Measurements from ENCODE around the gene MGAT1.
"Not testable (repeated sequence)": the region's sequence is repeated elsewhere in the genome, so short reads cannot be mapped to it uniquely, and the experiment has no call there.

MGAT1 gene

DNA sequence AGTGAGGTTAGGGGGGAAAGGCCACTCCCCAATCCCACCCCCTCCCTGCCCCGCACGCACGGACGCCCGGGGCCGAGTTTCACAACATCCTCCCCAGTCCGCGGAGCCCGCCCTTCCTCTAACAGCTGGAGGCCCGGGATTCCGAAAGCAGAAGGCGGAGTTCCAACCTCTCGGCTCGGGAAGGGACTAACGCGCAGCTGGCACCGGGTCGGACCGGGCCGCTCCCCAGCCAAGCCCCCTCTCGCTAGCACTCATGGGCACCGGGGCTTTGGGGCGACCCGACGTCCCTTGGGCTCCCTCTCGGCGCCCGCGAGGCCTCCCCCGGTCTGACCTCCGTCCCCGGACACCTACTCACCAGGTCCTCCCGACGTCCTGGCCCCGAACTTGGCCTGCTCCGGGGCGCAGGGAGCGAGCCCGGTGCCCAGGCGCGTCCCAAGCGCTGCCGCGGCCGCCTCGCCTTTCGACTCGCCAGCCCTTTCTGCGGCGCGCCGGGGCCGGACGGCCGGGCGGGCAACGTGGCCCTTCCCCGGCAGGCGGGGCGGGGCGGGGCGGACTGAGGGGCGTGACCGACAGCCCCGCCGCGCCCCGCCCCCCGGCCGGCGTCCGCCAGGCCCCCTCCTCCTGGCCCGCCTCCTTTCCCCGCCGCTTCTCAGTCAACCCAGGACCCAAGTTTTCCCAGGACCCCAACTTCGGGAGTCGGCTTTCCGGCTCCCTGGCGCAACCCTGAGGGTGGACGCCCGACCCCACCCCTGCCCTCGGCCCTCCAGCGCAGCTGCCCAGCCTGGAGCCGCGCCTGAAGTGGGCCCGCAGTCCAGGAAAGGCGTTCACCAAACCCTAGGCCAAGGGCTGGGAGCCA lies at the start of gene MGAT1:
Gene MGAT1 (minus strand): TSS at position 482 of the 856 bp plus-strand sequence. CDS start 9,835 bp downstream, outside the sequence.
- DNase-seq = peak; percentile 72

- DNase-seq = no peak
Observed at GRCh38 chr5:180850434-180851078, 48.0 kb upstream of the MGAT1 start.

DNA sequence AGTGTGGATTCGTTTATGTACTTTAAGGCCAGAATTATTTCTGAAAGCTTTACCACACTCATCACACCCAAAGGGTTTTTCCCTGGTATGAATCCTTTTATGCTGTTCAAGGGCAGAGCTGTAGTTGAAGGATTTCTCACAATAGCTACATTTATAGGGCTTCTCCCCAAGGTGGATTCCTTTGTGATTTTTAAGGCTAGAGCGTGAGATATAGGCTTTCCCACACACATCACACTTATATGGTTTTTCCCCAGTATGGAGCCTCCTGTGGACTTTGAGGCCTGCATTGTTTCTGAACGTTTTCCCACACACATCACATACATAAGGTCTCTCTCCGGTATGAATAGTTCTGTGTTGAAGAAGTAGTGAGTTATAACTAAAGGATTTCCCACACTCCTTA lies 47.2 kb upstream of the MGAT1 start:
- no peak for DNase-seq

GRCh38 chr5:180848878-180849277 lies 46.3 kb upstream of the MGAT1 start:
- DNase-seq = no peak

DNA sequence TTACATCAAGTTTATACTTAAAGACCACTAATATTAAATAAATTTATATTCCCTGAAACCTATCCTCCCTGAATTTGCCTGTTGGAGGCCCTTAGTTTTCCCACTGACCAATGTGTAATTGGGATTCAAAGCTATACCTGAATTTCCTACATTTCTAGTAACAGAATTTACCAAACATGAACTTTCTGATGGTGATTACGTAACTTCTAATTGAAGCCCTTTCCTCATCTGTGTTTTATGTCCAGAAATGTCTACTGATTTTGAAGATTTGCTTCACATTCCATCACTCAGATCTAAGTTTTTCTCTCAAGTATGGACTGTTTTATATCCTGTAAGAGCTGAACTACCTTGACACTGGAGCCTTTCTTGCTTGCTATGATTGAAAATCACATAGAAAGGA lies 45.7 kb upstream of the MGAT1 start:
- DNase-seq = no peak

DNA sequence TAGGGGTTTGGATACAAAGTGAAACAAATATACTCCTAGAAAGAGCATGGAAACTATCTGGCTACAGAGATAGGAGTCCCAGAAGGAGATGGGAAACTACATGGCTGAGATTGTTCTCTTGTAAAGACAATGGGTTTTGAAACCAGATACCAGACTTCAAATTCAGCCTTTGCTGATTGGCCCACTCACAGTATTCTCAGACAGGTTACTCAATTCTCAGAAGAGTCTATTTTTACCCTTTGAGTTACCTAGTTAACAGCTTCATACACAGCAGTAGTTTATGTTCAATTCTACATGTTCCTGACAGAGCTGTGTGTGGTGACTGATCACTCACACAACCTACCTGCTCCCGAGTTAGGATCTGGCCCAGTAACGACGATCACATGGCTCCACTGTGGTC lies 44.4 kb upstream of the MGAT1 start:
- DNase-seq = no peak

GRCh38 chr5:180844858-180845257 lies 42.3 kb upstream of the MGAT1 start:
- no peak for DNase-seq

GRCh38 chr5:180844432-180844831 lies 41.8 kb upstream of the MGAT1 start:
- DNase-seq = no peak

- no peak for DNase-seq
Observed at GRCh38 chr5:180839935-180840334, 37.3 kb upstream of the MGAT1 start.

DNA sequence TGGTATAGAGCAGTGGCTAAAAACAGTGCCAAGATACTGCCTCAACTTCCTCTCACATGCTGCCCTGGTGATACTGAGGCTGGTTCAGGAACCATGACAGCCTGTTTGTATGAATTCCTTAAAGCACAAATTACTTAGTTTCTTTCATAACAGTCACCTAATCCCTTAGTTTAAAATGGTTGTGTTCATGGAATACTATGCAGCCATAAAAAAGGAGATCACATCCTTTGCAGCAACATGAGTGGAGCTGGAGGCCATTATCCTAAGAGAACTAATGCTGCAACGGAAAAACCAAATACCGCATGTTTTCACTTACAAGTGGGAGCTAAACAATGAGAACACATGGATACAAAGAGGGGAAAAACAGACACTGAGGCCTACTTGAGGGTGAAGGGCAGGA lies 36.6 kb upstream of the MGAT1 start:
- DNase-seq = no peak

GRCh38 chr5:180837478-180837877 lies 34.9 kb upstream of the MGAT1 start:
- no peak for DNase-seq

GRCh38 chr5:180832638-180833068 lies 30.0 kb upstream of the MGAT1 start:
- DNase-seq = no peak

- peak; percentile 75 for DNase-seq
Observed at GRCh38 chr5:180831139-180832093, 28.8 kb upstream of the MGAT1 start.

DNA sequence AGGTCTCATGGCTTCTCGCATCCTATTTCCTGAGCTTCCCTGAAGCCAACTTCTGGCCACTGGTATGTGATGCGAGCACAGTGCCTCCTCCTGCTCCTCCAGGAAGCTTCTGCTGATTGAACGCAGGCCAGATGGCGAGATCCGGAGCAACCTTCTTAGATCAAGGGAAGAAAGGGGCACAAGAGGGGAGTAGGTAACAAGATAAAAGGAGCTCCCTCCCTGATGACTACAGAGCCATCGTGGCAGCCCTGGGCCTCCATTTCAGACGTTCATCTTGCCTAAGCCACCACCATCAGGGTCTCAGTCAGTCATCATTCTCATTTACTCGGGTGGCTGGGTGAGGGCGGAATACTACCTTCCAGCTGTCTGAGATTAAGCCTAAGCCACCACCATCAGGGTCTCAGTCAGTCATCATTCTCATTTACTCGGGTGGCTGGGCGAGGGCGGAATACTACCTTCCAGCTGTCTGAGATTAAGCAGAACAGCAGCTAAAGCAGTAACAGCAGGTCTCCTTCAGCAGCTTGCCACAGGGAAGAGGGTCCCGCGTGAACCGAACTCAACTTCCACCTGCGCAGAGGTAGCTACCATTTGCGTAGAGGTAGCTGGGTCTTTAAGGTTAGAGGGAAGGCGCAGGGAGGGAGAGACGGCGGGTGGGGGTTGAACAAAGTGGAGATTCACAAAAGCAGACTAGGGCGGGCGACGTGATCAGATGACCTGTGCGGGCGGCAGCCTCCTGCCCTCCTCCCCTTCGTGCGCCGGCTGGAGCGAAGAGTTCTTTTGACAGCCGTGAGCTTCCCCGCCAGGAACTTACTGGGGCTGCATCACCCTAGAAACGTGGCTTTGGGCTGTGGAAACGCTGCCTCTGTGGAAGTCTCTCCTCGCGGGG lies 27.9 kb upstream of the MGAT1 start:
- DNase-seq = peak; percentile 76

DNA sequence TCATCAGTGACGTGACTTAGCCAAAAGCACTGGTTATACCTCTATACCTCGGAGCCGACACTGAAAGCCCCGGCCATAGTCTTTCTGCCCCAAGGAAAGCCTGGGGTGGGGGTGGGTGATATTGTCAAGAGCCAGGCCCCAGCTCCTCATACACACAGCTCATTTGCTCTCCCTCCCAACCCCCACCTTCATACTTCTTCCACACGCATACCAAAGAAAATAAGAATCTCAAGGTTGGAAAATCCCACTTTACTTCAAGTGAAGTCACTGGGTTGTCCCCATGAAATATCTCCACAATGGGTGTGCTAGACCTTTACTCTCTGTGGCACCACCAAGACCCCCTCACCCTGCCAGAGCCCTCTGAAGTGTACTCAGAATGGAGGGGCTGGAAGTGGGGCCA lies 27.1 kb upstream of the MGAT1 start:
- DNase-seq = no peak

DNA sequence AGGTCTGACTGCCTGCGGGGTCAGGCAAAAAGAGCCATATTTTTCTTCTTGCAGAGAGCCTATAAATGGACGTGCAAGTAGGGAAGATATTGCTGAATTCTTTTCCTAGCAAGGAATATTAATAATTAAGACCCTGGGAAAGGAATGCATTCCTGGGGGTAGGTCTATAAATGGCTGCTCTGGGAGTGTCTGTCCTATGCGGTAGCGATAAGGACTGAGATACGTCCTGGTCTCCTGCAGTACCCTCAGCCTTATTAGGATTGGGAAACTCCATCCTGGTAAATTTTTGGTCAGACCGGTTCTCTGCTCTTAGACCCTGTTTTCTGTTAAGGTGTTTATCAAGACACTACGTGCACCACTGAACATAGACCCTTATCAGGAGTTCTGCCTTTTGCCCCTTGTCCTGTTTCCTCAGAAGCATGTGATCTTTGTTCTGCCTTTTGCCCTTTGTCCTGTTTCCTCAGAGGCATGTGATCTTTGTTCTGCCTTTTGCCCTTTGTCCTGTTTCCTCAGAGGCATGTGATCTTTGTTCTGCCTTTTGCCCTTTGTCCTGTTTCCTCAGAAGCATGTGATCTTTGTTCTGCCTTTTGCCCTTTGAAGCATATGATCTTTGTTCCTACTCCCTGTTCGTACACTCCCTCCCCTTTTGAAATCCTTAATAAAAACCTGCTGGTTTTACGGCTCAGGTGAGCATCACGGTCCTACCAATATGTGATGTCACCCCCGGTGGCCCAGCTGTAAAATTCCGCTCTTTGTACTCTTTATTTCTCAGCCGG lies 26.3 kb upstream of the MGAT1 start:
- DNase-seq = not testable (repeated sequence)

DNA sequence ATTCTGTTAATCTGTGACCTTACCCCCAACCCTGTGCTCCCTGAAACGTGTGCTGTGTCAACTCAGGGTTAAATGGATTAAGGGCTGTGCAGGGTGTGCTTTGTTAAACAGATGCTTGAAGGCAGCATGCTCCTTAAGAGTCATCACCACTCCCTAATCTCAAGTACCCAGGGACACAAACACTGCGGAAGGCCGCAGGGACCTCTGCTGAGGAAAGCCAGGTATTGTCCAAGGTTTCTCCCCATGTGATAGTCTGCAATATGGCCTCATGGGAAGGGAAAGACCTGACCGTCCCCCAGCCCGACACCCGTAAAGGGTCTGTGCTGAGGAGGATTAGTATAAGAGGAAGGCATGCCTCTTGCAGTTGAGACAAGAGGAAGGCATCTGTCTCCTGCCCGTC lies 24.8 kb upstream of the MGAT1 start:
- not testable (repeated sequence) for DNase-seq

GRCh38 chr5:180825768-180826525 lies 23.3 kb upstream of the MGAT1 start:
- DNase-seq = peak; percentile 46

GRCh38 chr5:180824630-180825476 lies 22.2 kb upstream of the MGAT1 start:
- no peak for DNase-seq
